Occipital lobe (tissue), 2 donors: ENCODE data around the gene EDC4. TPM values are rescaled to one million over a fixed set of nuclear protein-coding genes. Genes with fewer than 3 reads are reported as not detected.
"Not testable (repeated sequence)": the region's sequence is repeated elsewhere in the genome, so short reads cannot be mapped to it uniquely, and the experiment has no call there.

Experiments used
- DNase-seq: peaks from one replicate; lab custom pipeline; 2025; lab: John Stamatoyannopoulos, UW
- total RNA-seq: library from RNA; depleted of rRNA; stranded (reverse); fragments of >200 nt; gene quantifications from one replicate; pipeline ENCODE4 v1.2.3, GENCODE V29; 2014

EDC4 gene
- total RNA-seq = 45.2 TPM

DNA sequence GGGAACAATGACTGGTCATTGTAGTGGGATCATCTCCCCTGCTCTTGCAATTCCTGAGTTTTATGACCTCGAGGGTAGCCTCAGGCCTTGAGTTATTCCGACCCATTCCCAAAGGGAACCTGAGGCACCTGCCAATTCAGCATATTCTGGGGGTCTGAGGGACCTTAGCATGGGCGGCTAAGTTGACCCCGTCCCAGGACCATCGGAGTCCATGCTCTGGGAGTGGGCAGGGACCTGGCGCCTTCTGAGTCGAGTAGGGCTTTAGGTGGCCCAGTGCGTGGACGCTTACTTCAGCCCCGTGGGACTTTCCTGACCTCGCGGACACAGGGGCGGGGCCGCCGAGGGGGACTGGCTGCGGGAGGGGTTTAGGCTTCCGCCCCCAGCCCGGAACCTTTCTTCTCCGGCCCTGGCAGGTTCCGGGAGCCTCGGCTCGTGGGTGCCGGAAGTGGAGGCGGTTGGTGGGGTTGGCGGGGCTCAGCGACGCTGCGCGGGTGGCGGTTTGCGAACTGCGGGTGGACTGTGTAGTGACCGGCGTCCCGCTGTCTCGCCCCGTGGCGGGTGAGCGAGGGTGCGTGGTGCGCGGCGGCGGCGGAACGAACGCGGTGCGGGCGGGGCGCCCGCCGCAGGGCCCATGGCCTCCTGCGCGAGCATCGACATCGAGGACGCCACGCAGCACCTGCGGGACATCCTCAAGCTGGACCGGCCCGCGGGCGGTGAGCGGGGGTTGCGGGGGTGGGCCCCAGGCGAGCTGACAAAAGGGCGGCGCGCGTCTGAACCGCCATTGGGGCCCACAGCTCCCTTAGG, at the start of gene EDC4:
EDC4 (plus strand) TSS at position 422 of the 804 bp plus-strand sequence; CDS start at position 632, 210 bp downstream.
- peak; percentile 63 for DNase-seq

DNA sequence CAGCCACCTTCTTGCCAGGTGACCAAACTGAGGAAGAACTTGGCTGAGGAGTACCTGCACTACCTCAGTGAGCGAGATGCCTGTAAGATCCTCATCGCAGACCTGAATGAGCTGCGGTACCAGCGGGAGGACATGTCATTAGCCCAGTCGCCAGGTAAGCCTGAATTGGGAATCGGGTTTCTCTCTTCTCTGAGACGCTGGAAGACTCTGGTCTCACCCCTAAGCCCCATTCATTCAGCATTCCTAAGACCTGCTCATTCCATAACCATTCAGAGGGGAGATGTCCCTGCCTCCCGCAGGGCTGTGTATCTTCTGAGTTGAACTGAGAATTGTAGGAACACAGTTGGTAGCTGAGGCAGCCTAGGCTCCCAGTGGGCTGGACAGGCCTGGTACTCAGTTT, 47.7 kb upstream of the EDC4 start:
- DNase-seq = no peak

- no peak for DNase-seq
Measured at GRCh38 chr16:67825906-67826305, 46.9 kb upstream of the EDC4 start.

GRCh38 chr16:67828651-67829050, 44.2 kb upstream of the EDC4 start:
- no peak for DNase-seq

DNA sequence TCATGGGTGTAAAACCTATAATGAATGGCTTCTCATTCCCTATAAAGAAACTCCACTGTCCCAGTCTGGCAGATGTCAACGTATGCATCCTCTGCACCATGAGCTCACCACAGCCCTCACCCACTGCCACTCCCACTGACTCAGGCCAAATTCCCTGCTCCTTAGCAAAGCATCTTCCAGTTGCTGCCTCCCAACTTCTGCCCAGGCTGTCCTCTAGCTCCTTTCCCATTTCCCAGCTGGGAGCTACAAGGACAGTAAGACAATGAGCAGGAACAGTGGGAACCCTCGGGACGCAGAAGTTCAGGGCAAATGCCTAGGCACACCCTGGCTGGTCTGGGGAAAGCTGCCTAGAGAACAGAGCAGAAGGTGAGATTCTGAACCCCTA, 39.8 kb upstream of the EDC4 start:
- DNase-seq = no peak

DNA sequence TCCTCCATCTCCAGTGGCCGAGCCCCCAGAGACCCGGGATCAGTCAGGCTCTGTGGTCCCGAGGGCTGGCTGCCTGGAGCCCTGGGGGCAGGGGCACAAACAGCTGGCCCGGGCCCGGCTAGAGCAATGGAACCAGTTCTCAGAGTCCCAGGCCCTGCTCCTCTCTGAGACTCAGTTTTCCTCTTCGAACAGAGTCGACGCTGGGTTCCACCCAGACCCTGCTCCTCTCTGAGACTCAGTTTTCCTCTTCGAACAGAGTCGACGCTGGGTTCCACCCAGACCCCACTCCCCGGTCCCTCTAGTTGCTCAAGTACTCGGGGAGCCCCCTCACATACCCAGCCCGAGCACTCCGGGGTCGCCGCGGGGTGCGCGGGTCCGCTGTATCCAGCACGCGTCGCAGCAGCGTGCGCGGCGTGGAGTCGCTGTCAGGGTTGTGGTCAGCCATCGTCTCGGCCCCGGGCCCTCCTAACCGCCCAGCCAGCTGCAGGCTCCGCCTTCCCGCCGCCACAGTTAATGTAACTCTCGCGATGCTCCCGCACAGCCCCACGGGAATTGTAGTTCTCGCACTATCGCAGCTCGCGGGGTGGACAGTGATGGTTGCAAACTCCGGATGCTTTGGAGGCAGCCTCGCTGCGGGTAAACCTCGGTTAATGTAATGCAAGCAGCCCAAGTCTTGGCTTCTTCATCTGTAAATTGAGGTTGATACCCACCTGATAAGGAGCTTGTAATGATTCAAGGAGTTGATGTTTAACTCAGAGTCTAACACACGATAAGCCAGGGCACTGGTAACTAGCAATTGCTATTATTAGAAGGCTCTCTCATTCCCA, 39.2 kb upstream of the EDC4 start:
- DNase-seq = peak; percentile 87

GRCh38 chr16:67834242-67834614, 38.6 kb upstream of the EDC4 start:
- DNase-seq = no peak

DNA sequence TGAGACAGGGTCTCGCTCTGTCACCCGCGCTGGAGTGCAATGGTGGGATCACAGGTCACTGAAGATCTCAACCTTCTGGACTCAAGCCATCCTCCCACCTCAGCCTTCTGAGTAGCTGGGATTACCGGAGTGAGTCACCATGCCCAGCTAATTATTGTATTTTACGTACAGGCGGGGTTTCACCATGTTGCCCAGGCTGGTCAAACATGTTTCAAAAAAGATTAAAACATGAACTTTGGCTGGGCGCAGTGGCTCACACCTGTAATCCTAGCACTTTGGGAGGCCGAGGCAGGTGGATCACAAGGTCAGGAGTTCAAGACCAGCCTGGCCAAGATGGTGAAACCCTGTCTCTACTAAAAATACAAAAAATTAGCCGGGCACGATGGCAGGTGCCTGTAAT, 35.7 kb upstream of the EDC4 start:
- not testable (repeated sequence) for DNase-seq

DNA sequence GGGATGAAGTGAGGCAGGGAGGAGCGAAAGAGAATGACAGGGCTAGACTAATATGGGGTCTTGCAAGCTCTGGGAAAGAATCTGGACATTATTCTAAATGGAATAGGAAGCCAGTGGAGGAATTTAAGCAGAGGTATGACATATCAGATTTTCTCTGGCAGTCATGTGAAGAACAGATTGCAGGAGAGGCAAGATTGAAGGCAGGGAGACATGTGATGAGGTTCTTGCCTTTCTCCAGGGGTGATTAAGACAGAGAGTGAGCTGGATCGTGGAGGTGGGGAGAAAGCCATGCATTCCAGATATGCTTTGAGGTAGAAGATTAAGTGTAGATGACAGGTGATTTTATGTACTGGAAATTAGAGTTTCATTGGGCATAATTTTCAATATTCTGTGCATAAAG, 35.0 kb upstream of the EDC4 start:
- DNase-seq = no peak

GRCh38 chr16:67841198-67841815, 31.5 kb upstream of the EDC4 start:
- no peak for DNase-seq

GRCh38 chr16:67841816-67842508, 30.9 kb upstream of the EDC4 start, which contains the start of gene THAP11:
Gene THAP11 (plus strand): TSS chr16:67842320. CDS start chr16:67842555, 235 bp downstream.
- peak; percentile 87 for DNase-seq

DNA sequence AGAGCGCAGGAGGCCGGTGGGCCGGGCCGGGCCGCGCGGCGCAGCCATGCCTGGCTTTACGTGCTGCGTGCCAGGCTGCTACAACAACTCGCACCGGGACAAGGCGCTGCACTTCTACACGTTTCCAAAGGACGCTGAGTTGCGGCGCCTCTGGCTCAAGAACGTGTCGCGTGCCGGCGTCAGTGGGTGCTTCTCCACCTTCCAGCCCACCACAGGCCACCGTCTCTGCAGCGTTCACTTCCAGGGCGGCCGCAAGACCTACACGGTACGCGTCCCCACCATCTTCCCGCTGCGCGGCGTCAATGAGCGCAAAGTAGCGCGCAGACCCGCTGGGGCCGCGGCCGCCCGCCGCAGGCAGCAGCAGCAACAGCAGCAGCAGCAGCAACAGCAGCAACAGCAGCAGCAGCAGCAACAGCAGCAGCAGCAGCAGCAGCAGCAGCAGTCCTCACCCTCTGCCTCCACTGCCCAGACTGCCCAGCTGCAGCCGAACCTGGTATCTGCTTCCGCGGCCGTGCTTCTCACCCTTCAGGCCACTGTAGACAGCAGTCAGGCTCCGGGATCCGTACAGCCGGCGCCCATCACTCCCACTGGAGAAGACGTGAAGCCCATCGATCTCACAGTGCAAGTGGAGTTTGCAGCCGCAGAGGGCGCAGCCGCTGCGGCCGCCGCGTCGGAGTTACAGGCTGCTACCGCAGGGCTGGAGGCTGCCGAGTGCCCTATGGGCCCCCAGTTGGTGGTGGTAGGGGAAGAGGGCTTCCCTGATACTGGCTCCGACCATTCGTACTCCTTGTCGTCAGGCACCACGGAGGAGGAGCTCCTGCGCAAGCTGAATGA, 30.1 kb upstream of the EDC4 start:
- DNase-seq = peak; percentile 70

DNA sequence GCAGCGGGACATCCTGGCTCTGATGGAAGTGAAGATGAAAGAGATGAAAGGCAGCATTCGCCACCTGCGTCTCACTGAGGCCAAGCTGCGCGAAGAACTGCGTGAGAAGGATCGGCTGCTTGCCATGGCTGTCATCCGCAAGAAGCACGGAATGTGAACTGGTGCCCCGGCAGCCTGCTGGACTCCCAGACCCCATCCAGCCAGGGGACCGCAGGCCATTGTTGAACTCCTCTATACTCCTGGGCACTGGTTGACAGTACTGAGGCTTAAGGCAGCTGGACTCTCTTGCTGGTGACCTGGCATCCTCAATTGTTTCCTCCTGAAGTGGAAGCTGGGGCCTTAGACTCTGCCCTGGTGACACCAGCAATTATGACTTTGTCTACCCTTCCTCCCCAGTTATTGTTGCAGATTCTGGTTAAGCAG, 29.5 kb upstream of the EDC4 start:
- no peak for DNase-seq

GRCh38 chr16:67844497-67844896, 28.4 kb upstream of the EDC4 start:
- DNase-seq = no peak

DNA sequence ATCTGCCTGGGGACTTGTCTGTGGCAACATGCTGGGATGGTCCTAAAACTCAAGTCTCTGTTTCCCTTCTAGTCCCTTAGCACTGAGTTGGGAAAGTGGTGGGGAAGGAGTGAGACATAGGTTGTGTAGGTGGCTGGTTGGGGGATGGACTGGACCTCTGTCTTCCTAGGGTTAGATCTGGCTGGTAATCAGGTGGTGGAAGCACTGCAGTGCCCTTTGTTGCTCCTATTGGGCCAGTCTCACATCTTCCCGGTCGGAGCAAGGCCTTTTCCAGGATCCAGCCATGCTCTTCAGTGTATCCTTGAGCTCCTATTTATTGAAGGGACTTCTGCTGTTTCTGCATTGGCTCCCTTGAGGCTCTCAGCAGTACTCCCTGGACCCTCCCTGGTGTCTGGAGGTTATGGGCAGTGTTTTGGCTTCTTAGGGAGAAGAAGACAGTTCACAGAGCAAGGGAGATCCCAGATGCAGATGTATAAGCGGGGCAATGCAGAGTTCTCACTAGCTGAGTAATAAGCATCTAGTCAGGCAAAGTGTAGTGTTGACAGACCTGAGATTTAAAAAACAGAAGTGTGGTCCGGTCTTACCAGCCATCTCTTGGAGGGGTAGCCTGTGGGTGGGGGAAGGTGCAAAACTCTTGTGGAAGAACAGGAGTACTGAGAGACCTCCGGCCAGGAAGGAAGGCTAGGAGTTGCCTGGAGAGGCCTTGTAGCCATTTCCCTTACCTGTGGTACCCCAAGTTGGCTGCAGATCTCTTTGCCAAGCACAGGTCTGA, 27.4 kb upstream of the EDC4 start:
- no peak for DNase-seq

GRCh38 chr16:67846063-67846319, 26.9 kb upstream of the EDC4 start:
- no peak for DNase-seq

- DNase-seq = peak; percentile 91
Measured at GRCh38 chr16:67846320-67847063, 26.4 kb upstream of the EDC4 start, which contains the start of gene NUTF2. Gene NUTF2 (plus strand): TSS chr16:67846933. CDS start chr16:67865131, 18,198 bp downstream.

DNA sequence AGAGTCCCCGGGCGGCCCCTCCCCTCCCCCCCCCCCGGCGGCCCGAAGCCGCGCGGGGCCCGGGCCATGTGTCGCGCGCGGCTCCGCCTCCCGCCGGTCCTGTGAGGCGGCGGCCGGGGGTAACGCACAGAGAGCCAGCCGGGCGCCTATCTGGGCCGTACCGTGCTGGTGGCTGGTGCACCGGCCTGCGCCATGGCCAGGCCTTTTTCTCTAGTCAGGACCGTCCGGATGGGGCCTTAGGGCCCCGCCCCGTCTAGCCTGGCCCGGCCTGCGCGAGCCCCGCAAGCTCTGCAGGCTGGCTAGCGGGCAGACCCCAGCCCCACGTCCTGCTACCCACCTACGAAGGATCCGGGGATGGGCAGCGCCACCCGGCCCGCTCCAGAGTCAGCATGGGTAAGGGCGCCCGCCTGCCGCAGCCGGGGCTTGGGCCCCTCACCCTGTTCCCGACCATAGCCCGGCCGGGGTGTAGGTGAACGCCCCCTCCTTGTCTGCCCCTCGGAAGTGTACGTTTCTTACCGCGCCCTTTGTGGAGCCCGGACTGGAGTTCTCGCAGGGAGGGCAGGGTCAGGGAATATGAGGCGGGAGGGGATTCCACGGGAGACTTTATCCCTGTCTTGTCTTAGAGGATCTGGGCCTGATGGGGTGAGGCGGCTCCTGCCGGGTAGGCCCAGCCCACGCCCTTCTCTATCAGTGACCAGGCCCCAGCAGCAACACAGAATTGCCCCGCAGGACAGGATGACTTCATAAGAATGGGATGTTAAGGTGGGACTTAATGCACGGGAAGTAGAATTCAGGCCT, 25.6 kb upstream of the EDC4 start, which contains the start of gene CENPT:
CENPT (minus strand) TSS at position 630 of the 798 bp plus-strand sequence. CDS start 13,834 bp downstream, outside the sequence.
- no peak for DNase-seq
